ENCODE data around the gene SCAF8. TPM values are rescaled to one million over a fixed set of nuclear protein-coding genes. Genes with fewer than 3 reads are reported as not detected.

SCAF8 gene
- total RNA-seq, 1 donor from 2014 or later = 15.2 TPM

DNA sequence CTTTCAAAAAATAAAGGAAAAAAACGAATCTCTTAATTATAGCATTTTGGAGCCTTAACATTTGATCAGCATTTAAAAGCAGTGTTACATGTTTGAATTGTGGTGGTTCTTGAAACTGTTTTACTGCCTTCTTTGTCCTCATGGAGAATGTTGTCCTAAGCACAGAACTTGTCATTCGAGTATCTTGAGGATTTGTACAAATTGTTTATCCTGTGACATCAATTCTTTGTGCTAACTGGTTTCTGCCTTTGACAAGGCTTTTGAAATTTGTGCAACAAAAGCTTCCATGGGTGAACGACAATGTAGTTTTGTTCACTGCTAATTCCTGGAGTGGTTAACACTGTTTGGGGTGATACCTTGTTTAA is 130.8 kb downstream of the SCAF8 start:
- H3K4me3 ChIP-seq (ENCODE audit: low read depth, low read length) = no peak overlapping the region
- TF ChIP-seq, protein P1, sequence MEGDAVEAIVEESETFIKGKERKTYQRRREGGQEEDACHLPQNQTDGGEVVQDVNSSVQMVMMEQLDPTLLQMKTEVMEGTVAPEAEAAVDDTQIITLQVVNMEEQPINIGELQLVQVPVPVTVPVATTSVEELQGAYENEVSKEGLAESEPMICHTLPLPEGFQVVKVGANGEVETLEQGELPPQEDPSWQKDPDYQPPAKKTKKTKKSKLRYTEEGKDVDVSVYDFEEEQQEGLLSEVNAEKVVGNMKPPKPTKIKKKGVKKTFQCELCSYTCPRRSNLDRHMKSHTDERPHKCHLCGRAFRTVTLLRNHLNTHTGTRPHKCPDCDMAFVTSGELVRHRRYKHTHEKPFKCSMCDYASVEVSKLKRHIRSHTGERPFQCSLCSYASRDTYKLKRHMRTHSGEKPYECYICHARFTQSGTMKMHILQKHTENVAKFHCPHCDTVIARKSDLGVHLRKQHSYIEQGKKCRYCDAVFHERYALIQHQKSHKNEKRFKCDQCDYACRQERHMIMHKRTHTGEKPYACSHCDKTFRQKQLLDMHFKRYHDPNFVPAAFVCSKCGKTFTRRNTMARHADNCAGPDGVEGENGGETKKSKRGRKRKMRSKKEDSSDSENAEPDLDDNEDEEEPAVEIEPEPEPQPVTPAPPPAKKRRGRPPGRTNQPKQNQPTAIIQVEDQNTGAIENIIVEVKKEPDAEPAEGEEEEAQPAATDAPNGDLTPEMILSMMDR (conservative IDR thresholded peaks at IDR 0.05; ENCODE audit: low read depth, low read length) = no peak
- DNase-seq (ENCODE audit: low read depth) = no peak

DNA sequence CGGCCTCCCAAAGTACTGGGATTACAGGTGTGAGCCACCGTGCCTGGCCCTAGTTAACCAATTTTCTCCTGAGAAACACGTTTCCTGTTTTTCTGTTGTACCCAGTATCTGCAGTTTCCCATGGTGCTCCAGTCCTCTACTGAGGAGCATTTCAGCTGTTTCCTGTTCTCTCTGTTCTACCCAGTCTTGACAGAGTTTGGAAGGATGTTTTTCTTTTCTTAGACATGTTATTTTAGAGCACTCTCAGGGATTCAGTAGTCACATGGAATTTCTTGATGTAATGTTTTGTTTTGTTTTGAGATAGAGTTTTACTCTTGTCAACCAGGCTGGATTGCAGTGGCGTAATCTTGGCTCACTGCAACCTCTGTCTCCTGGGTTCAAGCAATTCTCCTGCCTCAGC is 132.1 kb downstream of the SCAF8 start:
- no peak overlapping the region for H3K4me3 ChIP-seq (ENCODE audit: low read depth, low read length)
- DNase-seq (ENCODE audit: low read depth) = no peak
- TF ChIP-seq, protein P1 (conservative IDR thresholded peaks at IDR 0.05; ENCODE audit: low read depth, low read length) = no peak

DNA sequence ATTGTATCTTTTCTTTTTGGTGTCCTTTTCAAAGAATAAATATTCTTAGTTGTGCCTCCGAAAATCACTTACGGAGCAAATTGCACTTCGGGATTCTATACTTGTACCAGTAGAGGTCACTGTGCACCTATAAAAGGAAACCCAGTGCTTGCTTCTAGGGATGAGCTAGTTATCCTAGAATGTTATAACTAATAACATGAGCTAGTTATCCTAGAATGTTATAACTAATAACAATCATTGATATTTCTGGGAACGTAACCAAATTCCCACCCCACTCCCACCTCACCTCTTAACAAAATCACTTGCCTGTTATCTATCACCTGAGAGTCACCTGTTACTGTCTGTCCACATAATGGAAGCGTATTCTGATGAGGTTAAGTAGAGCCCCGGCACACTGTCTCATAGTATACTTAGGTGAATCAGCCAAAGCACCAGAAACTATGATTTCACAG is 135.0 kb downstream of the SCAF8 start:
- TF ChIP-seq, protein P1 (conservative IDR thresholded peaks at IDR 0.05; ENCODE audit: low read depth, low read length) = peak; percentile 82
- H3K4me3 ChIP-seq (ENCODE audit: low read depth, low read length) = no peak overlapping the region
- DNase-seq (ENCODE audit: low read depth) = no peak

DNA sequence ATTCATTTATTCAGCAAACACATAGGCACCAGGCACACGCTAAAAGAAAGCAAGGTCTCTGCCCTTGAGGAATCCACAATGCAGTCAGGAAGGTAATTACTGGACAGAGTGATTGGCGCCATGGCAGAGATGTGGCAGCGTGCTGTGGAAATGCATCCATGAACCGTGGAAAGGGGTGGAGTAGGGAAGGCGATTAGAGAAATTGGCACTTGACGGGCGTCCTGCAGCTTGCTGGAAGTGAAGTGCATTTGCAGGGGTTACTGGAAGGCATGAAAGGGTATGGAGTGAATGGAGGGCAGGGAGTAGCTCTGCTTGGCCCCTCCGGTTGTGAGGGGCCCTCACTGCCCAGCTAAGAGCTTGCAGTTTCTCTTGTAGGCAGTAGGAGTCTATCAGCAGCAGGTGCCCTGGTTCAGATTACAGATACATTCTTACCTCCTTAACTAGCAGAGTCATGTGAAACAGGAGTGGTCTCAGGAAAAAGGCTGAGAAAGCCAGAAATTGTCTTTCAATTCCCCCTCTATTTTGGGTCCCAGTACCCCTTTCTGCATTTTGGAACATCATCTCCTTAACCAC is 139.4 kb downstream of the SCAF8 start:
- no peak overlapping the region for H3K4me3 ChIP-seq (ENCODE audit: low read depth, low read length)
- TF ChIP-seq, protein P1 (conservative IDR thresholded peaks at IDR 0.05; ENCODE audit: low read depth, low read length) = no peak

DNA sequence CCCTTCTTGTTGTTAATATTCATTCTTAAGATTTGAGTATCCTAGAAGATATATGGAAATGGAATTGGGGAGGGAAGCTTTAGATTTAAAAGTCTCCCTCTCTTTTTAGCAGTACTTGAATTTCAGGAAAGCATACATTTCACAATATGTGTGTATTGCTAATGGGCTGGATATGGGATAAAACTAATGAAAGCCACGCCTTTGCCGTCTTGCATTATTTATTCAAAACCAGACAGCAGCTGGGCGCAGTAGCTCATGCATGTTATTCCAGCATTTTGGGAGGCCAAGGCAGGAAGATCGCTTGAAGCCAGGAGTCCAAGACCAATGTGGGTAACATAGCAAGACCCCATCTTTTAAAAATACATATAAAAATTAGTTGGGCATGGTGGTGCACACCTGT is 140.3 kb downstream of the SCAF8 start:
- H3K4me3 ChIP-seq (ENCODE audit: low read depth, low read length) = no peak overlapping the region
- no peak for DNase-seq (ENCODE audit: low read depth)
- TF ChIP-seq, protein P1 (conservative IDR thresholded peaks at IDR 0.05; ENCODE audit: low read depth, low read length) = no peak

More for the DNA sequence above, 139.4 kb downstream of the SCAF8 start:
- DNase-seq (ENCODE audit: low read depth) = no peak

DNA sequence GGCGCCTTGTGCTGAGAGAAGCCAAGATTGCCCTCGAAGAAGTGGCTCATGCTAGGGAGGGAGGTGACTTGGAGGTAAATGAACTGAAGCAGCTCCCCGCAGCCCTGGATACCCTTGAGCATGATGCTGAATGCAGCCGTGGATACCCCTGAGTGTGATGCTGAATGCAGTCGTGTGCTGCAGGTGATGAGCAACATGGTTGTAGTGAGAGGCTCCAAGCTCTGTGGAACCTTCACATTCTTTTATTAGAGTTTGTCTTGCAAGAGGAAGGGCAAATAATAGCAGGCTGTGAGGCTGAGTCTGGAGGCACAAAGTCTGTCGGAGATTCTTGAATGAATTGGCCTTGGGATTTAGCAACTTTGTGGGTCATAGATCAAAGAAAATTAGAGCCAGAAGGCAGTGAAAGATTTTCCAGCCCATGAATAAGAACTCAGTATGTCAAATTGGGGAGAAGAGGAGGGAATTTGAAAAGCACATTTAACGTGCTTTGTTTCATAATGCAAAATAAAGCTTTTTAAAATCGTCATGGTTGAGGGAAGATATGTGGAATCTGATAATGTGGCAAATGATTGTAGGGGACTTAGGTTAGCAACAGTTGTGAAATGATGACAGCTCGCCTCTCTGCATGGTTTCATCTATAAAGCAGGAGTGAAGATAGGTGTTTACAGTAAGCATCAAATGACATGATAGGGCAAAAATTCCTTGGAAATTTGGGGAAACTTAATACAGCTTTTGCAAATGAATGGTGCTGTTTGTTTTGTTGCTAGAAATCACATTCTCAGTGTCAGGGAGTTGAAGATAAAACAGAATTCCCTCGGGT is 141.8 kb downstream of the SCAF8 start:
- DNase-seq (ENCODE audit: low read depth) = no peak
- H3K4me3 ChIP-seq (ENCODE audit: low read depth, low read length) = no peak overlapping the region
- TF ChIP-seq, protein P1 (conservative IDR thresholded peaks at IDR 0.05; ENCODE audit: low read depth, low read length) = no peak
